Measurements from ENCODE around the gene MACROD2. TPM values are rescaled to one million over a fixed set of nuclear protein-coding genes. Genes with fewer than 3 reads are reported as not detected.

The MACROD2 gene
- polyA plus RNA-seq, 1 experiment, result 0.47 TPM

DNA sequence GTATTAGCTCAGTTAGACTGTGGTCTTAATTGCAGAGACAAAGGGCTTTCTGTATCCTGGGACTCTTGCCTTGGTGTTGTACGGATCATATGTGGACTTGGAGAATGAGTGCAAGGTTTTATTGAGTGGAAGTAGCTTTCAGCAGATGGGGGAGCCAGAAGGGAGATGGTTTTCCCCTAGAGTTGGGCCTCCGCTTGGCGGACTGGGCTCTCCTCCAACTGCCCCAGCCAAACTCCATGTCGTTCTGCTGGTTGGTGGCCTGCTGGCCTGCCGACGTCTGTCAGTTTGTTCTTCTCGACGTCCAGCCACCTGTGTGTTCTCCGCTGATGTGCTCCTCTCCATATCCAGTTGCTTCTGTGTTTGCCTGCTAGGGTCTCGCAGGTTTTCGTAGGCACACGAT lies 531.6 kb downstream of the MACROD2 start:
- no peak for DNase-seq (ENCODE audit: low read depth)
- no peaks in the 10 kb centered on the region for H3K27me3 ChIP-seq (ENCODE audit: control insufficient read depth, insufficient read depth, low read length)
- ChIA-PET POLR2A (no interaction called here), CTCF (no interaction called here)
- no peak for TF ChIP-seq CTCF (IDR thresholded peaks at IDR 0.05; ENCODE audit: insufficient read depth, low read depth, low read length)
- no peaks in the 10 kb centered on the region for H3K36me3 ChIP-seq (ENCODE audit: control insufficient read depth, insufficient read depth, low read length)
- H3K4me3 ChIP-seq (ENCODE audit: low read depth, low read length), result no peak overlapping the region

- H3K4me3 ChIP-seq (ENCODE audit: low read depth, low read length), result no peak overlapping the region
- no peaks in the 10 kb centered on the region for H3K27me3 ChIP-seq (ENCODE audit: control insufficient read depth, insufficient read depth, low read length)
- ChIA-PET CTCF (no interaction called here), POLR2A (no interaction called here)
- no peaks in the 10 kb centered on the region for H3K36me3 ChIP-seq (ENCODE audit: control insufficient read depth, insufficient read depth, low read length)
- TF ChIP-seq CTCF (IDR thresholded peaks at IDR 0.05; ENCODE audit: insufficient read depth, low read depth, low read length), result no peak
- no peak for DNase-seq (ENCODE audit: low read depth)
These were observed 536.5 kb downstream of the MACROD2 start for GRCh38 chr20:14531786-14532185.

DNA sequence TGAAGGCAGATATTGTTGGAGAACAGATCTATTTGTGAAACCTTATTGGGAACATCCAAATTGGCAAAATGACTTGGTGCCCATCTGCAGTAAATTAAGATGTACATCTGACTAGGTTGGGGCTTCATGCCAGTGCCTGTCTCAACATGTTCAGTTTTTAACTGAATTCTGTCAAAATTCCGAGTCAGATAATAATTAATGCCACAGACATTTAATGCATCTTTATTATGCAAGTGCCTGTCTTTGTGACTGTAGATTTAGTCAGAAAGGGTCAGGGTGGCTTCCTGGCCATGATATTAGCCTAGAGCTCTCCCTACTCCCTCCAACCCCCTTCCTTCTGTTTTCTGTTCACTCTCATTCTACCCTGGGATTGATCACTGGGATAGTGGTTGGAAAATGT lies 541.4 kb downstream of the MACROD2 start:
- TF ChIP-seq CTCF (IDR thresholded peaks at IDR 0.05; ENCODE audit: insufficient read depth, low read depth, low read length), result no peak
- no peak for DNase-seq (ENCODE audit: low read depth)
- CTCF ChIA-PET, result interaction anchor here (1.2 kb wide), 1 partner anchor 11 kb away, joined by 3 read pairs; no protein-coding TSS in a partner anchor
- Histone ChIP-seq H3K27me3 (ENCODE audit: control insufficient read depth, insufficient read depth, low read length) (no peaks in the 10 kb centered on the region), H3K4me3 (ENCODE audit: low read depth, low read length) (no peak overlapping the region), H3K36me3 (ENCODE audit: control insufficient read depth, insufficient read depth, low read length) (no peaks in the 10 kb centered on the region)
- POLR2A ChIA-PET, result no interaction called here

DNA sequence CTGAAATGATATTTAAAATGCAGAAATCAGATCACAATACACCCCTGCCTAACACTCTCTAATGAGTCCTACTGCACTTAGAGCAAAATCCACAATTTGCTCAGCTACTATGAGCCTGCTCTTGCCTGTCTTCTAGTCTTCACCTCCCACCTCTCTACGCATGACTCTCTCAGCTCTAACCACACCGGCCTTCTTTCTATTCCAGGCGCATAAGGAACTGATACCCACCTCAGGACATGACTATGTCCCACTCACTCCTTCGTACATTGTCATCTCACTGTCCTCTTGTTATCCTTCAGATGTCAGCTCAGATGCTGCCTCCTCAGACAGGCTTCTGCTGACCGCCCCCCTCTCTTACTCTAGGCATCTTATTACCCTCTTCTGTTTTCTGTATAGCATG lies 543.1 kb downstream of the MACROD2 start:
- Histone ChIP-seq H3K4me3 (ENCODE audit: low read depth, low read length) (no peak overlapping the region), H3K27me3 (ENCODE audit: control insufficient read depth, insufficient read depth, low read length) (no peaks in the 10 kb centered on the region), H3K36me3 (ENCODE audit: control insufficient read depth, insufficient read depth, low read length) (no peaks in the 10 kb centered on the region)
- ChIA-PET POLR2A (no interaction called here), CTCF (interaction anchor here (1.1 kb wide), 2 partner anchors 20 to 82 kb away, joined by 3 read pairs; no protein-coding TSS in a partner anchor)
- no peak for TF ChIP-seq CTCF (IDR thresholded peaks at IDR 0.05; ENCODE audit: insufficient read depth, low read depth, low read length)
- no peak for DNase-seq (ENCODE audit: low read depth)

- Histone ChIP-seq H3K27me3 (ENCODE audit: control insufficient read depth, insufficient read depth, low read length) (no peaks in the 10 kb centered on the region), H3K36me3 (ENCODE audit: control insufficient read depth, insufficient read depth, low read length) (no peaks in the 10 kb centered on the region), H3K4me3 (ENCODE audit: low read depth, low read length) (no peak overlapping the region)
- POLR2A ChIA-PET, result no interaction called here
- CTCF ChIA-PET, result no interaction called here
- DNase-seq (ENCODE audit: low read depth), result no peak
- TF ChIP-seq CTCF (IDR thresholded peaks at IDR 0.05; ENCODE audit: insufficient read depth, low read depth, low read length), result no peak
These were observed 547.7 kb downstream of the MACROD2 start for GRCh38 chr20:14543040-14543439.

All from BJ (cell line).